Subcutaneous abdominal adipose tissue (tissue), 5 donors: Measurements from ENCODE around the gene ARSG.

Experiments
- H3K27ac ChIP-seq: one replicate; pipeline ENCODE4 v1.7.0; 2013; ENCODE audit warnings: low read depth, mild to moderate bottlenecking, inconsistent platforms, low read length, moderate library complexity
- H3K27me3 ChIP-seq, 5 donors: one replicate each; pipeline ENCODE4 v1.7.0; 2013; ENCODE audit warnings: low read length in 5 of 5, inconsistent platforms in 1 of 5; ENCODE audit not compliant: control insufficient read depth in 5 of 5, insufficient read depth in 4 of 5
- H3K36me3 ChIP-seq, 5 donors: one replicate each; pipeline ENCODE4 v1.7.0; 2013; ENCODE audit warnings: low read length in 5 of 5; ENCODE audit not compliant: control insufficient read depth in 5 of 5, insufficient read depth in 5 of 5
- H3K4me1 ChIP-seq, 5 donors: one replicate each; pipeline ENCODE4 v1.7.0; 2013; ENCODE audit warnings: low read length in 5 of 5, mild to moderate bottlenecking in 3 of 5, moderate library complexity in 1 of 5; ENCODE audit not compliant: control insufficient read depth in 5 of 5, insufficient read depth in 5 of 5
- H3K4me3 ChIP-seq, 5 donors: one replicate each; pipeline ENCODE4 v1.7.0; 2013; ENCODE audit warnings: low read length in 5 of 5, low read depth in 1 of 5
- H3K9ac ChIP-seq, 5 donors: one replicate each; pipeline ENCODE4 v1.7.0; 2013; ENCODE audit warnings: low read length in 5 of 5, mild to moderate bottlenecking in 4 of 5, moderate library complexity in 3 of 5
- H3K9me3 ChIP-seq, 5 donors: one replicate each; pipeline ENCODE4 v1.7.0; 2013; ENCODE audit warnings: low read length in 5 of 5; ENCODE audit not compliant: control insufficient read depth in 5 of 5
- donor health status: healthy.
- donor health status: healthy.
- donor health status: healthy.
- donor health status: healthy.
- donor health status: healthy.

ARSG gene

GRCh38 chr17:68384941-68385340, 93.6 kb downstream of the ARSG start:
- Histone ChIP-seq H3K36me3 (no peaks in the 10 kb centered on the region), H3K9me3 (no peaks in the 10 kb centered on the region), H3K27me3 (no peaks in the 10 kb centered on the region), H3K9ac (no peak overlapping the region), H3K4me1 (peaks cover 7 to 56% (median 41%) of the 10 kb centered on the region in 5 donors), H3K27ac (peak overlapping the region; percentile 12), H3K4me3 (no peak overlapping the region)

DNA sequence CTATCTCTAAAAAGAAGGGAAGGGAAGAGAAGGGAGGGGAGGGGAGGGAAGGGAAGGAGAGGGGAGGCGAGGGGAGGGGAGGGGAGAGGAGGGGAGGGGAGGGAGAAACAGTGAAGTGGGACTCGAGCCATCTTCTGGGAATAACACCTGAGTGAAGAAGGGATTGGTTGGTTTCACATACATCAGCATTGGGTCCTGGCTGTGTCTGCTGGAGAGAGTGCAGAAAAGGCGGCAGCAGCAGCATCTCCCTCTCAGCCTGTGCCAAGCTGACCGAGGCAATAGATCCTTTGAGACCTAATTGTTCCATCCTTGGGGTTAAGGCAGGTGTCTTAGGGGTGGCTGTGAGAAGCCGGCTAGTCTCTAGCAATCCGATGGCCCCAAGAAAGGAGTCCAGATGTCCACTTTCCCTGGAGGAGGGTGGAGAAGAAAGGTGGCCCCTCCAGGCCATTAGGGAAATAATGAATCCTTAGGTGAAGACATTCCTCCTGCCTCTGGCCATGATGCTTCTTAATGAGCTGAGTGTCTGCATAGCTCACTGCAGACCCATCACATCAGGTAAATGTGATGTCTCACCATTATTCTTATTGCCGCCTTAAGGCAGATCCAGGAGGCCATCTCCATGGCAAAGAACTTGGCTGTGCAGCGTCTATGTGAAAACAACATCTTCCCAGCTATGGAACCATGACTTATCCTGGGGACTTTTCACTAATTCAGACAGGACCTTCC, 94.4 kb downstream of the ARSG start:
- H3K9ac ChIP-seq, result no peak overlapping the region
- no peak overlapping the region for H3K4me3 ChIP-seq
- peaks cover 7 to 51% (median 39%) of the 10 kb centered on the region in 5 donors for H3K4me1 ChIP-seq
- H3K36me3 ChIP-seq, result no peaks in the 10 kb centered on the region
- H3K27me3 ChIP-seq, result no peaks in the 10 kb centered on the region
- no peak overlapping the region for H3K27ac ChIP-seq
- no peaks in the 10 kb centered on the region for H3K9me3 ChIP-seq

DNA sequence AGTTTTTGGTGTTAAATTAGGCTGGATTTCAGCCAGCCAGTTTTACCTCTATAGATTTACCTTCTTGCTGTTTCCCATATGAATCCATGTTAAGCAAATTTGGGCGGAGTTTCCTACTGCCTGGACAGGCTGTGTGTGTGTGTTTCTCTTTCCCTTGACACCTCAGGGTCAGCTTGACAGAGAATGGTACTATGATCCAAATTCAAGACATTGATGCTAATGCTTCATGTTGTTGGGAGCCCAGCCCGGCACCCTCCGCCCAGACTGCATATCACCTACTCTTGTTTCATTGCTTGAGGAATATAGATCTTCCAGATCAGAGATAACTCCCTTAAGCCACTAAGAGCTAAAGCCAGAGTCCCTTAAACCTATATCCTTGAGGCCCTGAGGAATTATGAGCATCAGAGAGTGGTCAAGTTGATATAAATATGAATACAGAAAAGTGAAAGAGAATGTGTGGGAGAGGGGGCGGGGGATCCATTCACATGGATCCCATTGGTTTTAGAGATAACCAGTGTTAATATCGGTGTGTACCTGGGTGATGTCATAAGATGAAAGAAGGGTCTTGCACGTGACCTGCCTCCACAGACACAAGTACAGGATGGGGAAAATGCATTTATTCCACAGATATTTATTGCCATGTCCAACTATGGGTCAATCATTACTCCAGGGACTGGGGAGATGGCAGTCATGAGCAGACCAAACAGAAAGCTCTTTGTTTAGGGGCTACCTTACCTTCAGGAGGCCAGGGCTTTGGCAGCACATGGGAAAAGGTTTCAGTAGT, 96.3 kb downstream of the ARSG start:
- H3K9ac ChIP-seq, result no peak overlapping the region
- H3K4me1 ChIP-seq, result peaks cover 4 to 36% (median 28%) of the 10 kb centered on the region in 5 donors
- no peaks in the 10 kb centered on the region for H3K9me3 ChIP-seq
- no peaks in the 10 kb centered on the region for H3K36me3 ChIP-seq
- H3K4me3 ChIP-seq, result no peak overlapping the region
- H3K27me3 ChIP-seq, result no peaks in the 10 kb centered on the region
- no peak overlapping the region for H3K27ac ChIP-seq

DNA sequence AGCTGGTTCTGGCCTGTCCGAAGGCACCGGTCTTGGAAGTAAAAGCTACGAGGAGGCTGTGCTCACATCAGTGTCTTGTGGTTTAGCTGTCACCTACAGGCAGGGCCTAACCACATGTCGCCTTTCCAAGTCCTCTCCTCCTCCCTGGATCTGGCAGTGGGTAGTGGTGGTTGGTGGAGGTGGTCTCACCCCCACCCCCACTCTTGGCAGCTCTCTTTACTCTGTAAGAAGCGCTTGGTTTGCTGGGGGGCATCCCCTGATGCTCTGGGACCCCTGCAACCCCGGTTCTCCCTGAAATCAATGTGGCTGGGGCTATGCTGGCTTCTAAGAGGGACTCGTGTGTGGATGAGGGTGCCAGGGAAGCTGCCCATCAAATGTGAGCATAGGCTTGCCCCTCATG, 97.7 kb downstream of the ARSG start:
- no peak overlapping the region for H3K27ac ChIP-seq
- no peak overlapping the region for H3K4me3 ChIP-seq
- H3K9ac ChIP-seq, result no peak overlapping the region
- H3K9me3 ChIP-seq, result no peaks in the 10 kb centered on the region
- H3K27me3 ChIP-seq, result no peaks in the 10 kb centered on the region
- no peaks in the 10 kb centered on the region for H3K36me3 ChIP-seq
- peaks cover under 1 to 22% (median 15%) of the 10 kb centered on the region in 5 donors for H3K4me1 ChIP-seq

- peak overlapping the region in 1 of 5 donors; percentile 24 for H3K4me3 ChIP-seq
- peaks cover 0 to 17% (median 10%) of the 10 kb centered on the region in 5 donors for H3K4me1 ChIP-seq
- H3K9ac ChIP-seq, result no peak overlapping the region
- H3K9me3 ChIP-seq, result peaks cover 0 to 9% (median 4%) of the 10 kb centered on the region in 5 donors
- no peak overlapping the region for H3K27ac ChIP-seq
- no peaks in the 10 kb centered on the region for H3K27me3 ChIP-seq
- no peaks in the 10 kb centered on the region for H3K36me3 ChIP-seq
Observed at GRCh38 chr17:68390888-68391545, 99.7 kb downstream of the ARSG start.

DNA sequence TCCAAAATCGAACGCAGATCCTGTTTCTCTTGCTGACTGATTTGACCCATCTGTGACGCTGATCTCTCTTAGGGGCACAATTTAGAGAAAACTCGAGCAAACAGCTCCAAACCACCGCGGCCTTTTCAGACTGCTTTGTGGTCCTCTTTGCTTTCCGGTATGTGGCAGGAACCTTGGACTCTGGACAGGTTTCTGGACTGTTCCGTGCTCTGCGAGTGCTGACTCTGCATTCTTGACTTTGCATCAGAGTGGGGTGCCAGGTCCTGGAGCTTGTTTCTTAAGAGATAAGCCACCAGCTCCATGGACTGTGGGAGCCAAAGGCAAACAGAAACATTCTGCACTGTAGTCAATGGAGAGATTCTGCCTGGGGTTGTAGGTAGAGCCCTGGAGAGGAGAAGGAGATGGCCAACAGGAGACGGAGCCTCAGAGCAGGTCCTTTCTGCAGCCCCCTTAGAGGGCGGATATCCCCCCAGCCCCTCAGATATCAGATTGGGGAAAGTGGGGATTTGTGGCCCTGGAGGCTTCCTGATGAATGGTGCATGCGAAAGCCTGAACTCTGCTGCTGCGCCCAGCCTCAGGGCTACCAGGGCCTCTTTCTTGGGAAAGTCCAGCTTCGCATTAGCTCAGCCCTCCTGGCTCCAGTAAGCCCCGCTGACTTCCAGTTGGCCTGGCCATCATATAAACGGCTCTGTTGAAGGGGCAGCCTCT, 100.4 kb downstream of the ARSG start:
- Histone ChIP-seq H3K9me3 (peaks cover 0 to 9% (median 4%) of the 10 kb centered on the region in 5 donors), H3K27me3 (no peaks in the 10 kb centered on the region), H3K36me3 (no peaks in the 10 kb centered on the region), H3K9ac (no peak overlapping the region), H3K4me3 (peak overlapping the region in 1 of 5 donors; percentile 24), H3K27ac (no peak overlapping the region), H3K4me1 (peaks cover 0 to 18% (median 11%) of the 10 kb centered on the region in 5 donors)

DNA sequence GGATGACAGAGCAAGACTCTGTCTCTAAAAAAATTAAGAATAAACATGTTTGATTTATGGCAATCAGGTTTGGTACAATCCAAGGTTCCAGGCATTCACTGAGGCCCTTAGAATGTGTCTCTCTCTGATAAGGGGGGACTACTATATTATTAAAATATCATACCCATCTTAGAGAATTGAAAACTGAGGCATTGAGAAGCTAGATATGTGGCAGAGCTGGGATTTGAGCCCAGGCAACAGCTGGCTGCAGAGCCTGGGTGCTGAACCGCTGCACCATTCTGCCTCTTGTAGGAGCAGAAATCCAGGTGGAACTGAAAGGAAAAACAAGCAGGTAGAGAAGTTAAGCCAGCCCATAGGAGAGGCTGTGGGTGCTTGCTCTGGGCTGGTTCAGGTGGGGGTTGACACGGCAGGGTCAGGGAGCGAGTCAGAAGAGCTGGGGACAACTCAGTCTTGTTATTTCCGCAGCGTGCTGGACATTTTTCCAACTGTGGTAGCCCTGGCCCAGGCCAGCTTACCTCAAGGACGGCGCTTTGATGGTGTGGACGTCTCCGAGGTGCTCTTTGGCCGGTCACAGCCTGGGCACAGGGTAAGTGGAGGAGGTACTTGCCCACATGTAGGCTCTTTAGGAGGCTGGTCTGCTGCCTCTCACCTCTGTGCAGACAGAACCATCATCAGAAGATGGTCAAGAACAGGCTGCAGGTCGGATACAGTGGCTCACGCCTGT, 103.5 kb downstream of the ARSG start:
- H3K4me1 ChIP-seq, result peaks cover 2 to 33% (median 13%) of the 10 kb centered on the region in 5 donors
- no peak overlapping the region for H3K9ac ChIP-seq
- no peak overlapping the region for H3K4me3 ChIP-seq
- peaks cover 0 to 9% (median 4%) of the 10 kb centered on the region in 5 donors for H3K9me3 ChIP-seq
- no peak overlapping the region for H3K27ac ChIP-seq
- H3K27me3 ChIP-seq, result no peaks in the 10 kb centered on the region
- no peaks in the 10 kb centered on the region for H3K36me3 ChIP-seq

DNA sequence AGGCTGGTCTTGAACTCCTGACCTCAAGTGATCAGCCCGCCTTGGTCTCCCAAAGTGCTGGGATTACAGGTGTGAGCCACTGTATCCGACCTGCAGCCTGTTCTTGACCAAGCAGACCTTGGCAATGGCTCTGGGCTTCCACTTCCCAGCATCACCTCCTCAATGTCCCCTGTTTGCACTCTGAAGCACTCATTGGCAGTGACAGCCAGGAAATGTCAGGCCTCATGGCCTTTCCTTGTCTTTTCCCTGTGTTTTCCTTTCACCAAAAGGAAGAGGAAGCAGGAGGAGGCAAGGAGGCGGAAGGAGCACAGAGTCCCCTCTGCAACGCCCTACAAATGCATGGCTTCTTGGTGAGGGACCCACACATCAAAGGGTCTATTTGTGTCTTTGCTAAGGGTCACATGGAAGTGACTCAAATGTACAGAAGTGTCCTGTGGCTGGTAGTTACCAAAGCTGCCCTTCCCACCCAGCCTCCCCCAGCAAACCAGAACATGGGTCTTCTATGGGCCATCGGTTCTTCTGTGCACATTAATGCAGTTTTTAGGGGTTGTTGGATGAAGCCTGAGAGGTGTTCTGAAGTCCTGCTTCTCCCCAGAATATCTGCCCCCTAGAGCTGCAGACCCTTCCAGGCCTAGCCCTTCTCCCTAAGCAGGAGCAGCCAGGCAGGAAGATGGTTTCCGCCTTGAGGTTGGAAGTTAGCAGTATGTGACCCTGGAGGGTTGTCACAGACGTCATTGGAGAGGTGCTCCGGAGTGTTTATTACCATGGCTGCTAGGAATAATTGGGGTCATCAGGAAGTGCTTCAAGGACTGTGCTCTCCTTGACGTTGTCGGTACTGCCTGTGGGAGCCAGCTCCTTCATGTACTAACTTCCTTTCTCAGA, 105.2 kb downstream of the ARSG start:
- no peaks in the 10 kb centered on the region for H3K36me3 ChIP-seq
- H3K4me1 ChIP-seq, result peaks cover 5 to 42% (median 13%) of the 10 kb centered on the region in 5 donors
- H3K9ac ChIP-seq, result no peak overlapping the region
- H3K27me3 ChIP-seq, result no peaks in the 10 kb centered on the region
- H3K27ac ChIP-seq, result peak overlapping the region; percentile 39
- H3K9me3 ChIP-seq, result peaks cover 0 to 9% (median 4%) of the 10 kb centered on the region in 5 donors
- no peak overlapping the region for H3K4me3 ChIP-seq
